K562 (cell line): ENCODE data around the gene RNF224. TPM values are rescaled to one million over a fixed set of nuclear protein-coding genes. Genes with fewer than 3 reads are reported as not detected.
A peak's percentile ranks its signal among the peaks of the same experiment; 100 is the strongest.

Experiments used
- FOXA3 ChIP-seq, 2 experiments: fragments of 450-650 bp in 1 of 2; sonication (generic) in 1 of 2; formaldehyde crosslinking; IDR thresholded peaks in 1 of 2; conservative IDR thresholded peaks in 1 of 2; 2 replicates each; pipeline versions ENCODE4 v1.4.0 to v1.8.0; 2020 to 2022; ENCODE audit warnings: mild to moderate bottlenecking in 2 of 2, missing genetic modification reagents in 1 of 2
- MED1 ChIP-seq: sonication (generic); formaldehyde crosslinking; IDR thresholded peaks from 2 replicates; pipeline ENCODE4 v1.8.1; 2023; ENCODE audit warnings: missing genetic modification reagents, borderline replicate concordance
- MLLT1 ChIP-seq, 2 experiments: fragments of 450-650 bp; IDR thresholded peaks; 2 replicates each; pipeline ENCODE4 v1.6.1; 2016
- POLR2G ChIP-seq: fragments of 200-400 bp; formaldehyde crosslinking; IDR thresholded peaks from 2 replicates; pipeline ENCODE4 v1.6.1; 2017; ENCODE audit warnings: low read depth, mild to moderate bottlenecking, antibody characterized with exemption, low read length, moderate library complexity
- UBTF ChIP-seq, 2 experiments: IDR thresholded peaks; 2 replicates each; pipeline ENCODE4 v1.6.1; 2012; ENCODE audit warnings: improper control_type of control experiment in 2 of 2, low read depth in 2 of 2, low read length in 2 of 2, borderline replicate concordance in 1 of 2
- ZNF41 ChIP-seq: fragments of 250-450 bp; sonication (Bioruptor Pico); conservative IDR thresholded peaks from 2 replicates; pipeline ENCODE4 v1.4.0; 2020; ENCODE audit warnings: mild to moderate bottlenecking
- polyA plus RNA-seq, 8 experiments: library from polyadenylated mRNA; depleted of rRNA in 4 of 8; stranded (reverse) in 5 of 8; unstranded in 3 of 8; fragments of >200 nt; fragmentation: Nextera tagmentation in 2 of 8; fragmentation: Illumina TruSeq in 1 of 8; extraction: Ambion mirVana in 2 of 8; extraction: Trizol in 1 of 8; gene quantifications; 2 replicates each; pipeline versions ENCODE4 v1.2.1 to v1.2.3, GENCODE V29; 2011 to 2014; ENCODE audit warnings: inconsistent platforms in 1 of 8, missing spikeins in 1 of 8
- total RNA-seq, 7 experiments: library from RNA; depleted of rRNA in 6 of 7; stranded (reverse); fragments of >200 nt in 6 of 7; fragmentation: Illumina TruSeq in 2 of 7; extraction: Trizol in 2 of 7; gene quantifications; 2 replicates each; pipeline versions ENCODE4 v1.2.1 to v1.2.3, GENCODE V29; 2011 to 2021; ENCODE audit warnings: low replicate concordance in 1 of 7
- TF ChIP-seq, protein P1 (sequence below): sonication (generic); formaldehyde crosslinking; IDR thresholded peaks from 2 replicates; pipeline ENCODE4 v1.9.0; 2022; ENCODE audit warnings: mild to moderate bottlenecking, missing genetic modification reagents
- TF ChIP-seq, protein P2 (sequence below), 2 experiments: fragments of 450-650 bp in 1 of 2; sonication (generic) in 1 of 2; formaldehyde crosslinking in 1 of 2; IDR thresholded peaks; 2 replicates each; pipeline versions ENCODE4 v1.7.1 to v1.9.0; 2016 to 2022; ENCODE audit warnings: inconsistent platforms in 1 of 2, mild to moderate bottlenecking in 1 of 2, missing genetic modification reagents in 1 of 2

RNF224 gene
- total and polyA plus RNA-seq, 9 of the 15 experiments (the other 6 are each of a cell fraction or from before 2014, with no cell fraction given): not detected

- TF ChIP-seq MLLT1 (IDR thresholded peaks at IDR 0.05) (0 out of 4 replicates have a peak, but pooled peaks of 1 of the 2 experiments have one; percentile 7), POLR2G (peak; percentile 70), UBTF (IDR thresholded peaks at IDR 0.05; ENCODE audit: borderline replicate concordance in 1 of 2, low read depth in 2 of 2, low read length in 2 of 2) (no peak), MED1 (no peak), FOXA3 (CRISPR knock-in tag; conservative IDR thresholded peaks at IDR 0.05 in 1 of 2, IDR thresholded peaks at IDR 0.05 in 1 of 2) (peak in 1 of 2 experiments; percentile 55; a peak in 1 of 4 replicates), ZNF41 (CRISPR knock-in tag) (0 out of 2 replicates have a peak, but pooled peaks have one; percentile 14)
- TF ChIP-seq, protein P1, sequence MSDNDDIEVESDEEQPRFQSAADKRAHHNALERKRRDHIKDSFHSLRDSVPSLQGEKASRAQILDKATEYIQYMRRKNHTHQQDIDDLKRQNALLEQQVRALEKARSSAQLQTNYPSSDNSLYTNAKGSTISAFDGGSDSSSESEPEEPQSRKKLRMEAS (CRISPR knock-in tag): 0 out of 2 replicates have a peak, but pooled peaks have one; percentile 27
- TF ChIP-seq, protein P2, sequence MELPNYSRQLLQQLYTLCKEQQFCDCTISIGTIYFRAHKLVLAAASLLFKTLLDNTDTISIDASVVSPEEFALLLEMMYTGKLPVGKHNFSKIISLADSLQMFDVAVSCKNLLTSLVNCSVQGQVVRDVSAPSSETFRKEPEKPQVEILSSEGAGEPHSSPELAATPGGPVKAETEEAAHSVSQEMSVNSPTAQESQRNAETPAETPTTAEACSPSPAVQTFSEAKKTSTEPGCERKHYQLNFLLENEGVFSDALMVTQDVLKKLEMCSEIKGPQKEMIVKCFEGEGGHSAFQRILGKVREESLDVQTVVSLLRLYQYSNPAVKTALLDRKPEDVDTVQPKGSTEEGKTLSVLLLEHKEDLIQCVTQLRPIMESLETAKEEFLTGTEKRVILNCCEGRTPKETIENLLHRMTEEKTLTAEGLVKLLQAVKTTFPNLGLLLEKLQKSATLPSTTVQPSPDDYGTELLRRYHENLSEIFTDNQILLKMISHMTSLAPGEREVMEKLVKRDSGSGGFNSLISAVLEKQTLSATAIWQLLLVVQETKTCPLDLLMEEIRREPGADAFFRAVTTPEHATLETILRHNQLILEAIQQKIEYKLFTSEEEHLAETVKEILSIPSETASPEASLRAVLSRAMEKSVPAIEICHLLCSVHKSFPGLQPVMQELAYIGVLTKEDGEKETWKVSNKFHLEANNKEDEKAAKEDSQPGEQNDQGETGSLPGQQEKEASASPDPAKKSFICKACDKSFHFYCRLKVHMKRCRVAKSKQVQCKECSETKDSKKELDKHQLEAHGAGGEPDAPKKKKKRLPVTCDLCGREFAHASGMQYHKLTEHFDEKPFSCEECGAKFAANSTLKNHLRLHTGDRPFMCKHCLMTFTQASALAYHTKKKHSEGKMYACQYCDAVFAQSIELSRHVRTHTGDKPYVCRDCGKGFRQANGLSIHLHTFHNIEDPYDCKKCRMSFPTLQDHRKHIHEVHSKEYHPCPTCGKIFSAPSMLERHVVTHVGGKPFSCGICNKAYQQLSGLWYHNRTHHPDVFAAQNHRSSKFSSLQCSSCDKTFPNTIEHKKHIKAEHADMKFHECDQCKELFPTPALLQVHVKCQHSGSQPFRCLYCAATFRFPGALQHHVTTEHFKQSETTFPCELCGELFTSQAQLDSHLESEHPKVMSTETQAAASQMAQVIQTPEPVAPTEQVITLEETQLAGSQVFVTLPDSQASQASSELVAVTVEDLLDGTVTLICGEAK (IDR thresholded peaks at IDR 0.05): no peak
- TF ChIP-seq, protein P2 (CRISPR knock-in tag; IDR thresholded peaks at IDR 0.05): 0 out of 2 replicates have a peak, but pooled peaks have one; percentile 13
Measured at GRCh38 chr9:137243626-137244485, 16.6 kb downstream of the RNF224 start (continued).
